Sigmoid colon (tissue), 3 donors: ENCODE data around the gene CDH23.

ENCODE experiments used
- CTCF ChIP-seq, 4 experiments: fragments of 450-650 bp in 3 of 4; fragments of 200-600 bp in 1 of 4; IDR thresholded peaks; one replicate each; pipeline ENCODE4 v1.5.1; 2016 to 2019; ENCODE audit warnings: antibody characterized with exemption in 4 of 4, mild to moderate bottlenecking in 3 of 4, moderate library complexity in 2 of 4
- POLR2A ChIP-seq, 2 donors: fragments of 450-650 bp; IDR thresholded peaks; one replicate each; pipeline ENCODE4 v1.6.1; 2016; ENCODE audit warnings: antibody characterized with exemption in 2 of 2, mild to moderate bottlenecking in 2 of 2, moderate library complexity in 2 of 2

- TF ChIP-seq CTCF (IDR thresholded peaks at IDR 0.05) (no peak), POLR2A (IDR thresholded peaks at IDR 0.05) (no peak)
These were observed 357.8 kb downstream of the CDH23 start for GRCh38 chr10:71754562-71754961.
